ENCODE results near the gene EEF1AKMT4. TPM values are rescaled to one million over a fixed set of nuclear protein-coding genes. Genes with fewer than 3 reads are reported as not detected.

The EEF1AKMT4 gene
- total and polyA plus RNA-seq, 10 of the 15 experiments (the other 5 are each of a cell fraction or from before 2014, with no cell fraction given), result 7.5 to 26.8 (median 18.3) TPM

- TF ChIP-seq RAD21 (IDR thresholded peaks at IDR 0.05; ENCODE audit: insufficient read depth, low read depth, low read length) (no peak), FOS (IDR thresholded peaks at IDR 0.05; ENCODE audit: borderline replicate concordance, extremely low read depth, insufficient read length) (no peak), HDAC6 (IDR thresholded peaks at IDR 0.05; ENCODE audit: unreplicated experiment) (no peak), CHD2 (IDR thresholded peaks at IDR 0.05; ENCODE audit: borderline replicate concordance, low read depth, low read length) (no peak), E4F1 (IDR thresholded peaks at IDR 0.05; ENCODE audit: borderline replicate concordance, partially characterized antibody) (no peak), SPI1 (IDR thresholded peaks at IDR 0.05; ENCODE audit: borderline replicate concordance, insufficient read depth, low read depth, low read length) (no peak), STAT3 (IDR thresholded peaks at IDR 0.05; ENCODE audit: low read depth, low read length) (no peak), ASH2L (IDR thresholded peaks at IDR 0.05; ENCODE audit: borderline replicate concordance, low read depth) (no peak), MLLT1 (IDR thresholded peaks at IDR 0.05) (no peak), ZBTB4 (CRISPR knock-in tag; IDR thresholded peaks at IDR 0.05) (no peak)
Observed at GRCh38 chr3:184275381-184275701, 25.9 kb downstream of the EEF1AKMT4 start (continued).
